HFF-Myc (cell line): ENCODE measurements around the gene CRIM1.

Experiments used
- DNase-seq: peaks from one replicate; pipeline ENCODE4 v3.0.0-alpha.2; 2011; ENCODE audit warnings: low read depth; ENCODE audit errors: extremely low read depth
- H3K4me3 ChIP-seq: replicated peaks from 2 replicates; pipeline ENCODE4 v1.5.1; 2011; ENCODE audit warnings: low read depth, mild to moderate bottlenecking, control low read depth, low read length
- CTCF ChIP-seq: IDR thresholded peaks from 2 replicates; pipeline ENCODE4 v1.5.1; 2012; ENCODE audit warnings: mild to moderate bottlenecking, low read depth, low read length, control low read depth; ENCODE audit errors: missing control alignments

Gene CRIM1

GRCh38 chr2:36587101-36587500 is 231.5 kb downstream of the CRIM1 start:
- TF ChIP-seq CTCF: no peak
- no peak for DNase-seq
- H3K4me3 ChIP-seq: no peak overlapping the region

- H3K4me3 ChIP-seq: no peak overlapping the region
- DNase-seq: no peak
- TF ChIP-seq CTCF: no peak
Observed at GRCh38 chr2:36587556-36587955, 232.0 kb downstream of the CRIM1 start.

- DNase-seq: no peak
- TF ChIP-seq CTCF: no peak
- no peak overlapping the region for H3K4me3 ChIP-seq
Observed at GRCh38 chr2:36589230-36589630, 233.7 kb downstream of the CRIM1 start.

GRCh38 chr2:36594849-36595248 is 239.3 kb downstream of the CRIM1 start:
- TF ChIP-seq CTCF: no peak
- DNase-seq: no peak
- H3K4me3 ChIP-seq: no peak overlapping the region

- no peak for DNase-seq
- peak overlapping the region; percentile 81 for H3K4me3 ChIP-seq
- TF ChIP-seq CTCF: no peak
Observed at GRCh38 chr2:36596397-36596796, 240.8 kb downstream of the CRIM1 start.

- DNase-seq: no peak
- TF ChIP-seq CTCF: no peak
- H3K4me3 ChIP-seq: peak overlapping the region; percentile 81
Observed at GRCh38 chr2:36597003-36597531, 241.5 kb downstream of the CRIM1 start.
